GM19193 (cell line): ENCODE data around the gene KRTAP10-8.

ENCODE experiments used
- POLR2A ChIP-seq: IDR thresholded peaks from 4 replicates; pipeline ENCODE4 v1.6.1; 2011; ENCODE audit not compliant: insufficient read depth, insufficient read length; ENCODE audit errors: extremely low read depth

The KRTAP10-8 gene

GRCh38 chr21:44606495-44606894 lies 5.4 kb upstream of the KRTAP10-8 start:
- TF ChIP-seq POLR2A, result no peak

- TF ChIP-seq POLR2A, result no peak
Measured at GRCh38 chr21:44609193-44609592, 2.7 kb upstream of the KRTAP10-8 start.

GRCh38 chr21:44611551-44611950 lies 328 bp upstream of the KRTAP10-8 start:
- TF ChIP-seq POLR2A, result no peak

GRCh38 chr21:44612669-44613229 lies 870 bp downstream of the KRTAP10-8 start:
- no peak for TF ChIP-seq POLR2A

- no peak for TF ChIP-seq POLR2A
Measured at GRCh38 chr21:44613386-44614155, 1.7 kb downstream of the KRTAP10-8 start.

GRCh38 chr21:44614161-44614631 lies 2.3 kb downstream of the KRTAP10-8 start:
- no peak for TF ChIP-seq POLR2A

GRCh38 chr21:44614961-44615391 lies 3.1 kb downstream of the KRTAP10-8 start:
- no peak for TF ChIP-seq POLR2A

GRCh38 chr21:44615466-44615865 lies 3.6 kb downstream of the KRTAP10-8 start:
- no peak for TF ChIP-seq POLR2A

- TF ChIP-seq POLR2A, result no peak
Measured at GRCh38 chr21:44615911-44616590, 4.2 kb downstream of the KRTAP10-8 start.

- no peak for TF ChIP-seq POLR2A
Measured at GRCh38 chr21:44616591-44616926, 4.7 kb downstream of the KRTAP10-8 start.

- TF ChIP-seq POLR2A, result no peak
Measured at GRCh38 chr21:44617071-44617501, 5.2 kb downstream of the KRTAP10-8 start.

GRCh38 chr21:44618504-44618903 lies 6.6 kb downstream of the KRTAP10-8 start:
- TF ChIP-seq POLR2A, result no peak

GRCh38 chr21:44618909-44619308 lies 7.0 kb downstream of the KRTAP10-8 start:
- TF ChIP-seq POLR2A, result no peak

- no peak for TF ChIP-seq POLR2A
Measured at GRCh38 chr21:44619886-44620285, 8.0 kb downstream of the KRTAP10-8 start.

- no peak for TF ChIP-seq POLR2A
Measured at GRCh38 chr21:44623575-44623974, 11.7 kb downstream of the KRTAP10-8 start.

GRCh38 chr21:44625756-44626155 lies 13.9 kb downstream of the KRTAP10-8 start:
- no peak for TF ChIP-seq POLR2A
